IMR-90 (cell line): ENCODE data around the gene KIF1A. TPM values are rescaled to one million over a fixed set of nuclear protein-coding genes. Genes with fewer than 3 reads are reported as not detected.

Source experiments
- ATAC-seq: fragments of 200-7000 bp; cut with Tn5 transposase; 2 replicates; pipeline ENCODE4 v1.9.1; 2020; ENCODE audit warnings: low read depth, mild to moderate bottlenecking, moderate library complexity
- BruUV-seq: library from RNA; stranded (reverse); fragments of 400-500 nt; replicated peaks from 2 replicates; lab custom pipeline; 2021; lab: Mats Ljungman, UMichigan
- CTCF ChIA-PET: fragments of 300-600 bp; formaldehyde crosslinking; extraction: SDS; loops from one replicate; lab custom pipeline; 2021; ENCODE audit warnings: antibody characterized with exemption; lab: Yijun Ruan, JAX
- POLR2A ChIA-PET: fragments of 300-600 bp; sonication (Branson Sonifier 250); formaldehyde crosslinking; loops from one replicate; lab custom pipeline; 2022; ENCODE audit warnings: antibody characterized with exemption; ENCODE audit not compliant: unreplicated experiment; lab: Charles Lee
- DNase-seq: peaks from one replicate; pipeline ENCODE4 v3.0.0; 2013
- H2AFZ ChIP-seq: replicated peaks from 2 replicates; pipeline ENCODE3; 2013; ENCODE audit warnings: low read length, mild to moderate bottlenecking; ENCODE audit not compliant: poor library complexity
- H2AK5ac ChIP-seq: 2 replicates; pipeline ENCODE4 v1.6.1; 2013; ENCODE audit warnings: low read depth, low read length, inconsistent platforms
- H2AK9ac ChIP-seq: replicated peaks from 2 replicates; pipeline ENCODE3; 2013; ENCODE audit warnings: mild to moderate bottlenecking, low read depth, low read length, moderate library complexity; ENCODE audit not compliant: poor library complexity
- H2BK120ac ChIP-seq: 2 replicates; pipeline ENCODE4 v1.6.1; 2013; ENCODE audit warnings: low read depth, low read length, inconsistent platforms
- H2BK15ac ChIP-seq: 3 replicates; pipeline ENCODE4 v1.6.1; 2013; ENCODE audit warnings: low read depth, low read length, inconsistent platforms
- H2BK20ac ChIP-seq: 2 replicates; pipeline ENCODE4 v1.6.1; 2013; ENCODE audit warnings: low read depth, mild to moderate bottlenecking, inconsistent platforms, low read length, moderate library complexity
- H2BK5ac ChIP-seq: 2 replicates; pipeline ENCODE4 v1.6.1; 2013; ENCODE audit warnings: mild to moderate bottlenecking, low read depth, low read length, inconsistent platforms; ENCODE audit not compliant: poor library complexity, severe bottlenecking
- H3K14ac ChIP-seq: replicated peaks from 2 replicates; pipeline ENCODE4 v1.6.1; 2013; ENCODE audit warnings: low read depth, low read length, inconsistent platforms
- H3K18ac ChIP-seq: 2 replicates; pipeline ENCODE4 v1.6.1; 2013; ENCODE audit warnings: low read depth, low read length, control low read depth
- H3K23ac ChIP-seq: 2 replicates; pipeline ENCODE4 v1.6.1; 2013; ENCODE audit warnings: low read depth, low read length, inconsistent platforms
- H3K27ac ChIP-seq: 2 replicates; pipeline ENCODE4 v1.5.1; 2013; ENCODE audit warnings: mild to moderate bottlenecking, control low read depth, low read length; ENCODE audit not compliant: insufficient read depth
- H3K27me3 ChIP-seq: 2 replicates; pipeline ENCODE4 v1.6.1; 2013; ENCODE audit warnings: low read length; ENCODE audit not compliant: control insufficient read depth, insufficient read depth
- H3K36me3 ChIP-seq: 2 replicates; pipeline ENCODE4 v1.6.1; 2013; ENCODE audit warnings: low read length, mixed read lengths; ENCODE audit not compliant: control insufficient read depth, insufficient read depth
- H3K4ac ChIP-seq: 2 replicates; pipeline ENCODE4 v1.6.1; 2013; ENCODE audit warnings: low read depth, low read length, inconsistent platforms
- H3K4me1 ChIP-seq: 2 replicates; pipeline ENCODE4 v1.6.1; 2013; ENCODE audit warnings: low read length, mixed read lengths; ENCODE audit not compliant: control insufficient read depth, insufficient read depth
- H3K4me2 ChIP-seq: 2 replicates; pipeline ENCODE4 v1.6.1; 2013; ENCODE audit warnings: low read depth, mild to moderate bottlenecking, control low read depth, low read length, moderate library complexity
- H3K4me3 ChIP-seq: 2 replicates; pipeline ENCODE4 v1.5.1; 2013; ENCODE audit warnings: low read depth, mild to moderate bottlenecking, control low read depth, low read length, moderate library complexity; ENCODE audit not compliant: insufficient read depth
- H3K56ac ChIP-seq: 2 replicates; pipeline ENCODE4 v1.6.1; 2013; ENCODE audit warnings: low read length, inconsistent platforms; ENCODE audit not compliant: insufficient read depth; ENCODE audit errors: extremely low read depth
- H3K79me1 ChIP-seq, 2 experiments: 2 replicates each; pipeline ENCODE4 v1.6.1; 2013; ENCODE audit warnings: low read length in 2 of 2, inconsistent platforms in 1 of 2, low read depth in 1 of 2
- H3K9ac ChIP-seq: 2 replicates; pipeline ENCODE4 v1.6.1; 2013; ENCODE audit warnings: low read depth, low read length, control low read depth
- H3K9me1 ChIP-seq: 2 replicates; pipeline ENCODE4 v1.6.1; 2013; ENCODE audit warnings: low read length, inconsistent platforms; ENCODE audit not compliant: insufficient read depth
- H3K9me3 ChIP-seq: 2 replicates; pipeline ENCODE4 v1.6.1; 2013; ENCODE audit warnings: low read length; ENCODE audit not compliant: control insufficient read depth, insufficient read depth
- H4K20me1 ChIP-seq: 2 replicates; pipeline ENCODE4 v1.6.1; 2013; ENCODE audit warnings: low read length, inconsistent platforms; ENCODE audit not compliant: insufficient read depth
- H4K5ac ChIP-seq: 2 replicates; pipeline ENCODE4 v1.6.1; 2013; ENCODE audit warnings: mild to moderate bottlenecking, low read depth, low read length, control low read depth
- H4K8ac ChIP-seq, 2 experiments: 2 replicates each; pipeline ENCODE4 v1.6.1; 2013; ENCODE audit warnings: low read depth in 2 of 2, low read length in 2 of 2, control low read depth in 1 of 2, inconsistent platforms in 1 of 2
- H4K91ac ChIP-seq: 2 replicates; pipeline ENCODE4 v1.6.1; 2013; ENCODE audit warnings: low read depth, low read length, inconsistent platforms; ENCODE audit not compliant: insufficient read depth
- CEBPB ChIP-seq: IDR thresholded peaks from 2 replicates; pipeline ENCODE4 v1.6.1; 2012; ENCODE audit warnings: low read depth, low read length, improper control_type of control experiment
- CHD1 ChIP-seq: IDR thresholded peaks from 2 replicates; pipeline ENCODE4 v1.6.1; 2012; ENCODE audit warnings: low read depth, low read length, improper control_type of control experiment
- FOS ChIP-seq: fragments of 150-350 bp; IDR thresholded peaks from 2 replicates; pipeline ENCODE4 v1.6.1; 2016; ENCODE audit warnings: low read depth, low read length
- MAFK ChIP-seq: IDR thresholded peaks from 2 replicates; pipeline ENCODE4 v1.6.1; 2012; ENCODE audit warnings: low read depth, low read length, improper control_type of control experiment
- MAZ ChIP-seq: IDR thresholded peaks from 2 replicates; pipeline ENCODE4 v1.6.1; 2012; ENCODE audit warnings: low read depth, mild to moderate bottlenecking, low read length, improper control_type of control experiment, moderate library complexity, borderline replicate concordance
- MXI1 ChIP-seq: IDR thresholded peaks from 2 replicates; pipeline ENCODE4 v1.6.1; 2012; ENCODE audit warnings: low read depth, mild to moderate bottlenecking, low read length, moderate library complexity, borderline replicate concordance
- NFE2L2 ChIP-seq: fragments of 150-350 bp; IDR thresholded peaks from 2 replicates; pipeline ENCODE4 v1.6.1; 2016; ENCODE audit warnings: low read depth, mild to moderate bottlenecking, low read length
- POLR2A ChIP-seq: IDR thresholded peaks from 2 replicates; pipeline ENCODE4 v1.6.1; 2012; ENCODE audit warnings: mild to moderate bottlenecking, low read depth, low read length
- RAD21 ChIP-seq: IDR thresholded peaks from 2 replicates; pipeline ENCODE4 v1.6.1; 2012; ENCODE audit warnings: low read length, improper control_type of control experiment
- RCOR1 ChIP-seq: IDR thresholded peaks from 2 replicates; pipeline ENCODE4 v1.6.1; 2012; ENCODE audit warnings: mild to moderate bottlenecking, low read length, improper control_type of control experiment; ENCODE audit not compliant: insufficient replicate concordance
- RFX5 ChIP-seq: IDR thresholded peaks from 2 replicates; pipeline ENCODE4 v1.8.0; 2012; ENCODE audit warnings: low read depth, mild to moderate bottlenecking, low read length, moderate library complexity
- whole genome bisulfite sequencing, 2 experiments: methylation state at CpG; one replicate each; pipeline versions ENCODE4 v1.1.5 to v1.1.7; 2013; ENCODE audit warnings: missing lambda C conversion rate in 2 of 2; ENCODE audit not compliant: insufficient read length in 1 of 2; ENCODE audit errors: extremely low coverage in 2 of 2; 5-methylcytosine and 5-hydroxymethylcytosine counted together
- dilution Hi-C: fragments of 300-500 bp; cut with HindIII; formaldehyde crosslinking; loops from one replicate; pipeline ENCODE4 v1.14.3; 2018; ENCODE audit warnings: low sequenced_read_pairs; ENCODE audit not compliant: unreplicated experiment
- in situ Hi-C: fragments of 300-500 bp; cut with MboI; formaldehyde crosslinking; loops from 3 replicates; pipeline ENCODE4 v1.14.3; 2019; ENCODE audit warnings: low sequenced_read_pairs, inconsistent platforms, mixed read lengths
- intact Hi-C: fragments of 100-400 bp; cut with micrococcal nuclease; formaldehyde crosslinking; loops from 2 replicates; pipeline ENCODE4 v1.10.0; 2022
- polyA plus RNA-seq, 3 experiments: library from polyadenylated mRNA; depleted of rRNA; stranded (reverse); fragments of >200 nt; gene quantifications; 2 replicates each; pipeline ENCODE4 v1.2.3, GENCODE V29; 2012; ENCODE audit warnings: low replicate concordance in 1 of 3
- total RNA-seq: library from RNA; depleted of rRNA; stranded (reverse); fragments of >200 nt; gene quantifications from 2 replicates; pipeline ENCODE4 v1.2.3, GENCODE V29; 2012
- TF ChIP-seq, protein P1 (sequence below): fragments of 150-350 bp; IDR thresholded peaks from 2 replicates; pipeline ENCODE4 v1.6.1; 2016; ENCODE audit warnings: low read depth, mild to moderate bottlenecking, low read length, moderate library complexity, borderline replicate concordance
- TF ChIP-seq, protein P2 (sequence below): fragments of 150-350 bp; IDR thresholded peaks from 2 replicates; pipeline ENCODE4 v1.6.1; 2017; ENCODE audit warnings: mild to moderate bottlenecking, antibody characterized with exemption, low read length, low read depth
- TF ChIP-seq, protein P3 (sequence below): conservative IDR thresholded peaks from 2 replicates; pipeline ENCODE4 v1.5.1; 2012; ENCODE audit warnings: mild to moderate bottlenecking, low read depth, low read length, improper control_type of control experiment

KIF1A gene
- total and polyA plus RNA-seq, 2 of the 4 experiments (the other 2 are of a cell fraction): under 0.01 TPM; not detected in 1

DNA sequence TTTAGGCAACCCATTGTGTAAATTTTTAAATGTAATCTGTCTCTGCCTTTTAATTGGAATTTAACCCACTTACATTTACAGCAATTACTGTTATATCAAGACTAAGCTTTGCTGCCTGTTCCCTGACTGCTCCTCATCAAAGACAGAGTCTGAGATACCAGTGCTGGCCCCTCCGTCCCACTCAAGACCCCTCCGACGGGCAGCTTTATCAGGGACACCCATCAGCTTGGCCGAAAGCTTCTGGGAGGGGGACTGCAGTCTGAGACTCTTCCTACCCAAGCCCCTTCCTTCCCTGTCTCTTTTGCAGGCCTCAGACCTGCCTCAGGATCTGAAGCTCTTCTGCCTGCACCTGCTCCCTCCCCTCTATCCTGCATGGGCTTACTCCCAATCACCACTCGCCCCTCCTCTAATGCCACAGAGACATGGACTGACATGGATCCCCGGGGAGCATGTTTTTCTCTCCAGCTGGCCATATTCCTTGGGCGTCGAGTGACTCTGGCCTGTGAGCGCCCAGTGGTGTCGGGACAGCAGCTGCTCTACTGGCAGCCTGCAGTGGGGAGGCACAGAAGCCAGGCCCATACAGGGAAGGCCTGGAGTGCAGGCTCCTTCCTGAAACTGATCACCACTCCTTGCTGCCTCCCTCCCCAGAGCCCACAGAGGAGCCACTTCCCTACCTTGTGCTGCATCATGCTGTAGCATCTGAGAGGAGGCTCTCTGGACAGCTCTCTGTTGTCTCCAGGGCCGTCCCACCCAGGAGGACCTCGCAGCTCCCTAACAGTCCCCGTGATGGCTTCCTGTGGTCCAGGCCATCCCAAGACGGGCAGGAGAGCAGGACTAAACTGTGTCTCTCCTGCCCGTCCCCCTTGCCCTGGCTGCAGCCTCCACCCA, 3.7 kb upstream of the KIF1A start:
- Histone ChIP-seq H2BK15ac (no peak overlapping the region), H3K36me3 (no peaks in the 10 kb centered on the region), H2BK20ac (no peak overlapping the region), H3K27me3 (peaks cover 64% of the 10 kb centered on the region), H4K8ac (no peak overlapping the region), H2AK5ac (no peak overlapping the region), H3K56ac (no peak overlapping the region), H3K4ac (no peak overlapping the region), H3K4me1 (no peaks in the 10 kb centered on the region), H3K27ac (no peak overlapping the region), H2AFZ (no peak overlapping the region), H2AK9ac (no peak overlapping the region), H3K9me3 (peaks cover 11% of the 10 kb centered on the region), H4K91ac (no peak overlapping the region), H3K9ac (no peak overlapping the region), H4K20me1 (no peaks in the 10 kb centered on the region), H3K18ac (no peak overlapping the region), H3K4me2 (no peak overlapping the region), H3K14ac (no peak overlapping the region), H3K23ac (no peak overlapping the region), H3K9me1 (no peaks in the 10 kb centered on the region), H4K5ac (no peak overlapping the region), H2BK120ac (no peak overlapping the region), H3K79me1 (no peaks in the 10 kb centered on the region), H3K4me3 (no peak overlapping the region), H2BK5ac (no peak overlapping the region)
- no TSS peak for BruUV-seq
- WGBS, 2 experiments: 73% methylated on average over 4 of the region's 15 CpGs; no CpG with 5 or more reads in 1 of the 2 experiments
- ChIA-PET CTCF (no interaction called here), POLR2A (no interaction called here)
- dilution Hi-C loops (no loop called here), intact Hi-C loops (no loop called here), in situ Hi-C loops (no loop called here)
- DNase-seq: no peak
- no peak for ATAC-seq
- TF ChIP-seq MAFK: no peak
- no peak for TF ChIP-seq RAD21
- TF ChIP-seq, protein P1, sequence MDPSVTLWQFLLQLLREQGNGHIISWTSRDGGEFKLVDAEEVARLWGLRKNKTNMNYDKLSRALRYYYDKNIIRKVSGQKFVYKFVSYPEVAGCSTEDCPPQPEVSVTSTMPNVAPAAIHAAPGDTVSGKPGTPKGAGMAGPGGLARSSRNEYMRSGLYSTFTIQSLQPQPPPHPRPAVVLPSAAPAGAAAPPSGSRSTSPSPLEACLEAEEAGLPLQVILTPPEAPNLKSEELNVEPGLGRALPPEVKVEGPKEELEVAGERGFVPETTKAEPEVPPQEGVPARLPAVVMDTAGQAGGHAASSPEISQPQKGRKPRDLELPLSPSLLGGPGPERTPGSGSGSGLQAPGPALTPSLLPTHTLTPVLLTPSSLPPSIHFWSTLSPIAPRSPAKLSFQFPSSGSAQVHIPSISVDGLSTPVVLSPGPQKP: no peak
- TF ChIP-seq, protein P2, sequence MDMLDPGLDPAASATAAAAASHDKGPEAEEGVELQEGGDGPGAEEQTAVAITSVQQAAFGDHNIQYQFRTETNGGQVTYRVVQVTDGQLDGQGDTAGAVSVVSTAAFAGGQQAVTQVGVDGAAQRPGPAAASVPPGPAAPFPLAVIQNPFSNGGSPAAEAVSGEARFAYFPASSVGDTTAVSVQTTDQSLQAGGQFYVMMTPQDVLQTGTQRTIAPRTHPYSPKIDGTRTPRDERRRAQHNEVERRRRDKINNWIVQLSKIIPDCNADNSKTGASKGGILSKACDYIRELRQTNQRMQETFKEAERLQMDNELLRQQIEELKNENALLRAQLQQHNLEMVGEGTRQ: no peak
- no peak for TF ChIP-seq NFE2L2
- TF ChIP-seq RFX5: no peak
- TF ChIP-seq, protein P3, sequence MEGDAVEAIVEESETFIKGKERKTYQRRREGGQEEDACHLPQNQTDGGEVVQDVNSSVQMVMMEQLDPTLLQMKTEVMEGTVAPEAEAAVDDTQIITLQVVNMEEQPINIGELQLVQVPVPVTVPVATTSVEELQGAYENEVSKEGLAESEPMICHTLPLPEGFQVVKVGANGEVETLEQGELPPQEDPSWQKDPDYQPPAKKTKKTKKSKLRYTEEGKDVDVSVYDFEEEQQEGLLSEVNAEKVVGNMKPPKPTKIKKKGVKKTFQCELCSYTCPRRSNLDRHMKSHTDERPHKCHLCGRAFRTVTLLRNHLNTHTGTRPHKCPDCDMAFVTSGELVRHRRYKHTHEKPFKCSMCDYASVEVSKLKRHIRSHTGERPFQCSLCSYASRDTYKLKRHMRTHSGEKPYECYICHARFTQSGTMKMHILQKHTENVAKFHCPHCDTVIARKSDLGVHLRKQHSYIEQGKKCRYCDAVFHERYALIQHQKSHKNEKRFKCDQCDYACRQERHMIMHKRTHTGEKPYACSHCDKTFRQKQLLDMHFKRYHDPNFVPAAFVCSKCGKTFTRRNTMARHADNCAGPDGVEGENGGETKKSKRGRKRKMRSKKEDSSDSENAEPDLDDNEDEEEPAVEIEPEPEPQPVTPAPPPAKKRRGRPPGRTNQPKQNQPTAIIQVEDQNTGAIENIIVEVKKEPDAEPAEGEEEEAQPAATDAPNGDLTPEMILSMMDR: no peak
- no peak for TF ChIP-seq FOS
- TF ChIP-seq MAZ: no peak
- no peak for TF ChIP-seq POLR2A
- no peak for TF ChIP-seq CEBPB
- no peak for TF ChIP-seq RCOR1
- no peak for TF ChIP-seq CHD1
- TF ChIP-seq MXI1: no peak
